Endothelial cell of umbilical vein (primary cell): ENCODE results near the gene MRE11. TPM values are rescaled to one million over a fixed set of nuclear protein-coding genes. Genes with fewer than 3 reads are reported as not detected.

Source experiments
- BruUV-seq: library from RNA; stranded (reverse); fragments of 400-500 nt; replicated peaks from 2 replicates; lab custom pipeline; 2021; lab: Mats Ljungman, UMichigan
- CTCF ChIA-PET: fragments of 300-600, 350-600 bp; sonication (Branson Sonifier 250); formaldehyde crosslinking; loops from one replicate; lab custom pipeline; 2021; ENCODE audit warnings: antibody characterized with exemption, inconsistent platforms; lab: Charles Lee
- POLR2A ChIA-PET: fragments of 300-600, 350-600 bp; sonication (Branson Sonifier 250); formaldehyde crosslinking; loops from one replicate; lab custom pipeline; 2021; ENCODE audit warnings: antibody characterized with exemption, inconsistent platforms; lab: Charles Lee
- DNase-seq: peaks from one replicate; pipeline ENCODE4 v3.0.0-alpha.2; 2011; ENCODE audit warnings: low read depth, low spot score
- FAIRE-seq: peaks from 2 replicates; lab custom pipeline; 2011; peaks lifted over from hg19 to GRCh38; lab: Jason Lieb, UNC
- H2AFZ ChIP-seq: 2 replicates; pipeline ENCODE4 v1.6.0; 2012; ENCODE audit warnings: low read depth, low read length, control low read depth, inconsistent platforms
- H3K27ac ChIP-seq: 2 replicates; pipeline ENCODE4 v1.5.1; 2011; ENCODE audit warnings: low read depth, mild to moderate bottlenecking, control low read depth, low read length, moderate library complexity; ENCODE audit not compliant: insufficient read depth
- H3K27me3 ChIP-seq, 2 experiments: 2 replicates each; pipeline versions ENCODE4 v1.6.0 to v1.6.1; 2011; ENCODE audit warnings: low read length in 2 of 2, mixed read lengths in 1 of 2; ENCODE audit not compliant: control insufficient read depth in 2 of 2, insufficient read depth in 2 of 2
- H3K36me3 ChIP-seq, 2 experiments: 2 replicates in 1 of 2; 3 replicates in 1 of 2; pipeline ENCODE4 v1.5.1; 2011; ENCODE audit warnings: low read length in 2 of 2, mild to moderate bottlenecking in 1 of 2, moderate library complexity in 1 of 2; ENCODE audit not compliant: control insufficient read depth in 2 of 2, insufficient read depth in 2 of 2; ENCODE audit errors: extremely low read depth in 1 of 2
- H3K4me1 ChIP-seq: 3 replicates; pipeline ENCODE4 v1.5.1; 2011; ENCODE audit warnings: mild to moderate bottlenecking, low read length; ENCODE audit not compliant: control insufficient read depth, insufficient read depth; ENCODE audit errors: extremely low read depth
- H3K4me2 ChIP-seq: 2 replicates; pipeline ENCODE4 v1.6.1; 2011; ENCODE audit warnings: low read length, control low read depth, mixed read lengths; ENCODE audit not compliant: insufficient read depth
- H3K4me3 ChIP-seq, 3 experiments: fragments of 200-600 bp in 1 of 3; sonication (generic), shearing (Covaris generic) in 1 of 3; replicated peaks in 1 of 3; 2 replicates each; pipeline ENCODE4 v1.5.1; 2011 to 2016; ENCODE audit warnings: control low read depth in 3 of 3, low read length in 3 of 3, mild to moderate bottlenecking in 2 of 3, inconsistent platforms in 1 of 3, low read depth in 1 of 3, moderate library complexity in 1 of 3; ENCODE audit not compliant: insufficient read depth in 1 of 3
- H3K79me2 ChIP-seq: 2 replicates; pipeline ENCODE4 v1.6.0; 2012; ENCODE audit warnings: low read length, inconsistent platforms; ENCODE audit not compliant: control insufficient read depth, insufficient read depth
- H3K9ac ChIP-seq: replicated peaks from 2 replicates; pipeline ENCODE3; 2011; ENCODE audit warnings: low read length, control low read depth; ENCODE audit not compliant: insufficient read depth; ENCODE audit errors: extremely low read depth
- H3K9me1 ChIP-seq: replicated peaks from 3 replicates; pipeline ENCODE4 v1.6.0; 2011; ENCODE audit warnings: mild to moderate bottlenecking, low read length; ENCODE audit not compliant: control insufficient read depth, insufficient read depth; ENCODE audit errors: extremely low read depth
- H3K9me3 ChIP-seq: replicated peaks from 2 replicates; pipeline ENCODE4 v1.5.1; 2012; ENCODE audit warnings: low read length, inconsistent platforms; ENCODE audit not compliant: control insufficient read depth, insufficient read depth
- H4K20me1 ChIP-seq: replicated peaks from 2 replicates; pipeline ENCODE3; 2011; ENCODE audit warnings: mild to moderate bottlenecking, low read length; ENCODE audit not compliant: control insufficient read depth, insufficient read depth; ENCODE audit errors: extremely low read depth
- CTCF ChIP-seq, 2 donors: IDR thresholded peaks; 1 replicate in 1 of 2; 2 replicates in 1 of 2; pipeline ENCODE4 v1.5.1; 2011; ENCODE audit warnings: low read length in 2 of 2, mild to moderate bottlenecking in 2 of 2, moderate library complexity in 2 of 2, control low read depth in 1 of 2, inconsistent platforms in 1 of 2, low read depth in 1 of 2; ENCODE audit not compliant: insufficient read depth in 1 of 2; ENCODE audit errors: extremely low read depth in 1 of 2
- EZH2 ChIP-seq: IDR thresholded peaks from 2 replicates; pipeline ENCODE4 v1.6.1; 2012; ENCODE audit warnings: borderline replicate concordance, low read depth, mild to moderate bottlenecking, moderate library complexity, low read length, inconsistent platforms; ENCODE audit not compliant: severe bottlenecking
- FOS ChIP-seq: IDR thresholded peaks from 2 replicates; pipeline ENCODE4 v1.6.1; 2011; ENCODE audit warnings: mild to moderate bottlenecking, low read length, moderate library complexity, borderline replicate concordance; ENCODE audit not compliant: insufficient read depth
- GATA2 ChIP-seq: IDR thresholded peaks from 2 replicates; pipeline ENCODE4 v1.7.0; 2011; ENCODE audit warnings: low read depth, mild to moderate bottlenecking, moderate library complexity, mixed read lengths, low read length; ENCODE audit not compliant: insufficient read length, insufficient read depth
- JUN ChIP-seq: IDR thresholded peaks from 2 replicates; pipeline ENCODE4 v1.6.1; 2011; ENCODE audit warnings: borderline replicate concordance, low read depth; ENCODE audit not compliant: insufficient read length, insufficient read depth
- MAX ChIP-seq: IDR thresholded peaks from 2 replicates; pipeline ENCODE4 v1.6.1; 2011; ENCODE audit not compliant: insufficient read depth, insufficient read length
- MYC ChIP-seq: IDR thresholded peaks from one replicate; pipeline ENCODE4 v1.6.1; 2011; ENCODE audit warnings: mild to moderate bottlenecking, low read depth, low read length
- POLR2A ChIP-seq: IDR thresholded peaks from 2 replicates; pipeline ENCODE4 v1.6.1; 2012; ENCODE audit warnings: low read depth, mild to moderate bottlenecking, control low read depth, low read length
- POLR2AphosphoS5 ChIP-seq: IDR thresholded peaks from 2 replicates; pipeline ENCODE4 v1.6.1; 2012; ENCODE audit warnings: low read depth, mild to moderate bottlenecking, control low read depth, low read length, moderate library complexity; ENCODE audit not compliant: insufficient read depth
- dilution Hi-C: fragments of 300-500 bp; cut with MboI; formaldehyde crosslinking; loops from one replicate; pipeline ENCODE4 v1.15.0; 2019; ENCODE audit warnings: low sequenced_read_pairs; ENCODE audit not compliant: extremely low pct_ligation_motif_present
- intact Hi-C: fragments of 100-400 bp; cut with micrococcal nuclease; formaldehyde crosslinking; loops from one replicate; pipeline ENCODE4 v1.10.0; 2022
- polyA plus RNA-seq, 4 experiments: library from polyadenylated mRNA; depleted of rRNA in 3 of 4; stranded (reverse) in 3 of 4; unstranded in 1 of 4; fragments of >200 nt; gene quantifications; 2 replicates each; pipeline versions ENCODE4 v1.2.1 to v1.2.3, GENCODE V29; 2011 to 2012; ENCODE audit warnings: missing spikeins in 1 of 4
- total RNA-seq: library from RNA; stranded (reverse); gene quantifications from 2 replicates; pipeline ENCODE4 v1.2.3, GENCODE V29; 2021

MRE11 gene
- total and polyA plus RNA-seq, 2 donors (not counting 3 experiments of a cell fraction or from before 2014, with no cell fraction given), result 4.5 to 22.0 TPM

- Histone ChIP-seq H3K27ac (no peak overlapping the region), H3K36me3 (no peaks in the 10 kb centered on the region), H3K9ac (no peak overlapping the region), H3K4me3 (no peak overlapping the region), H3K9me3 (no peaks in the 10 kb centered on the region), H3K79me2 (no peaks in the 10 kb centered on the region), H3K4me1 (no peaks in the 10 kb centered on the region), H3K4me2 (no peak overlapping the region), H4K20me1 (no peaks in the 10 kb centered on the region), H3K27me3 (peaks cover 10 to 17% of the 10 kb centered on the region in 2 experiments), H3K9me1 (no peaks in the 10 kb centered on the region), H2AFZ (no peak overlapping the region)
- dilution Hi-C loops, result no loop called here
- ChIA-PET CTCF (interaction anchor here (1.4 kb wide), 1 partner anchor 12 kb away, joined by 3 read pairs; no protein-coding TSS in a partner anchor), POLR2A (no interaction called here)
- intact Hi-C loops, result no loop called here
- TF ChIP-seq FOS, result no peak
- no peak for TF ChIP-seq MYC
- no peak for TF ChIP-seq GATA2
- TF ChIP-seq POLR2A, result no peak
- TF ChIP-seq EZH2, result no peak
- TF ChIP-seq CTCF (IDR thresholded peaks at IDR 0.05; ENCODE audit: extremely low read depth in 1 of 2, insufficient read depth in 1 of 2, low read depth in 1 of 2, low read length in 2 of 2), result no peak
- no peak for TF ChIP-seq MAX
- no peak for TF ChIP-seq POLR2AphosphoS5
- no peak for TF ChIP-seq JUN
- FAIRE-seq, result no peak
- no peak for DNase-seq
- no TSS peak for BruUV-seq
Measured at GRCh38 chr11:94533206-94533605, 39.6 kb upstream of the MRE11 start.
